HPDE6-E6E7 (cell line): ENCODE measurements around the gene KCTD15.

ENCODE experiments used
- DNase-seq: peaks from one replicate; pipeline ENCODE4 v3.0.0; 2011; ENCODE audit warnings: missing footprints; ENCODE audit errors: extremely low spot score

Gene KCTD15

DNA sequence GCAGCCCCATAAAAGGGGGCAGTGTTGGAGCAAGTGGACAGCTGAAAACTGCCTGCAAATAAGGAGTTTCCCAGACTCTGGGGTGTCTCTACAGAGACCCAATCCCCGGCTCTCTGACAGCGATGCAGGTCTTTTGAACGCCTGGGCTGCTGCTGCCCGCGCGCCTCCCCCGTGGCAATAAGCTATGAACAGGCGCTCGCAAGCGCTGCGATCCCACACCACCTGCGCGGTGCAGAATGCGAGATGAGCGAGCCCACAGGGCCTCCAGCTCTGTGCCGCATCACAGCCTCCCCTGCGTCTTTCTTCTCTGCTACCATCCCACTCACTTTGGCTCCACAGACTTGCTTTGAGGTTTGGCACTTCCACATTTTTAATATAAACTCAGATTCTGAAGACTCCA is 62.3 kb downstream of the KCTD15 start:
- no peak for DNase-seq

GRCh38 chr19:33860312-33861090 is 63.8 kb downstream of the KCTD15 start:
- no peak for DNase-seq

GRCh38 chr19:33861950-33862349 is 65.3 kb downstream of the KCTD15 start:
- no peak for DNase-seq

DNA sequence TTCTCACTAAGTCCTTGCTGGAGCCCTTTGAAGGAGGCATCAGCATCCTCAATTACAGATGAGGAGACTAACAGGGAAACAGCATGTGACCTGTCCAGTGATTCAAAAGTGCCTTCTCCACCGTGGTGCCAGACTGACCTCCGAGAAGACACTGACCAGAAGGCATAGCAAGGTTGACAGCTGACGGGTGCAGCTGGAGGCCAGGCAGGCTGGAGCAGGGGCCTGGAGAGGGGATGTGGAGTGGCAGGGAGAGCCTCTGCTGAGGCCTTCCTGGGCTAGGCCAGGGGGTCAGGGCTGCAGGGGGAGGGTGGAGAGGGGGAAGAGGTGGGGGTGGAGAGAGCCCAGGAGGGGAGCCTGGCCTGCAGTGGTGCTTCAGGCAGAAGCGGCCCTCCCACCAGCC is 66.3 kb downstream of the KCTD15 start:
- no peak for DNase-seq

- no peak for DNase-seq
Observed at GRCh38 chr19:33863436-33863835, 66.8 kb downstream of the KCTD15 start.

DNA sequence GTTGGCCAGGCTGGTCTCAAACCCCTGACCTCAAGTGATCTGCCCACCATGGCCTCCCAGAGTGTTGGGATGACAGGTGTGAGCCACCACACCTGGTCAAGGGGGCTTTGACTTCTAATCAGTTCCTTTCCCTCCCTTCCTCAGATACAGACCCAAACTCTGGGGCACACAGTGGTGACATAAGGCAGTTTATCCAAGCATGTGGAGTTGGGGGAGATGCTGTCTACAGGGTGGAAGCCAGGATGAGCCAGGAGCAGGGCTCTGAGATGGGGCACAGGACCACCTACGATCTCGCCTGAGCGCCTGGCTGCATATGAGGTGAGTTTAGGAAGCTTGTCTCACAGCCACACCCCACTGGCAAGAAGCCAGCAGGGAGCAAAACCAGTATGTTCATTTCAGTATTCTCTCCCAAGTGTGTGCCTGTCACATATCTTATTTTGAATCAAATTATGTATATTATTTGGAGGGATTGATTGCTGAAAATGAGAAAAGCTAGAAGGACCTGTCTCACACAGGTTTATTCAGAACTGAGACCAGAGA is 67.7 kb downstream of the KCTD15 start:
- DNase-seq = peak; percentile 23

GRCh38 chr19:33865306-33865705 is 68.6 kb downstream of the KCTD15 start:
- no peak for DNase-seq
